ENCODE results near the gene ACOT13. TPM values are rescaled to one million over a fixed set of nuclear protein-coding genes. Genes with fewer than 3 reads are reported as not detected.

The ACOT13 gene
- total RNA-seq, 1 donor from 2014 or later = 3.1 TPM

DNA sequence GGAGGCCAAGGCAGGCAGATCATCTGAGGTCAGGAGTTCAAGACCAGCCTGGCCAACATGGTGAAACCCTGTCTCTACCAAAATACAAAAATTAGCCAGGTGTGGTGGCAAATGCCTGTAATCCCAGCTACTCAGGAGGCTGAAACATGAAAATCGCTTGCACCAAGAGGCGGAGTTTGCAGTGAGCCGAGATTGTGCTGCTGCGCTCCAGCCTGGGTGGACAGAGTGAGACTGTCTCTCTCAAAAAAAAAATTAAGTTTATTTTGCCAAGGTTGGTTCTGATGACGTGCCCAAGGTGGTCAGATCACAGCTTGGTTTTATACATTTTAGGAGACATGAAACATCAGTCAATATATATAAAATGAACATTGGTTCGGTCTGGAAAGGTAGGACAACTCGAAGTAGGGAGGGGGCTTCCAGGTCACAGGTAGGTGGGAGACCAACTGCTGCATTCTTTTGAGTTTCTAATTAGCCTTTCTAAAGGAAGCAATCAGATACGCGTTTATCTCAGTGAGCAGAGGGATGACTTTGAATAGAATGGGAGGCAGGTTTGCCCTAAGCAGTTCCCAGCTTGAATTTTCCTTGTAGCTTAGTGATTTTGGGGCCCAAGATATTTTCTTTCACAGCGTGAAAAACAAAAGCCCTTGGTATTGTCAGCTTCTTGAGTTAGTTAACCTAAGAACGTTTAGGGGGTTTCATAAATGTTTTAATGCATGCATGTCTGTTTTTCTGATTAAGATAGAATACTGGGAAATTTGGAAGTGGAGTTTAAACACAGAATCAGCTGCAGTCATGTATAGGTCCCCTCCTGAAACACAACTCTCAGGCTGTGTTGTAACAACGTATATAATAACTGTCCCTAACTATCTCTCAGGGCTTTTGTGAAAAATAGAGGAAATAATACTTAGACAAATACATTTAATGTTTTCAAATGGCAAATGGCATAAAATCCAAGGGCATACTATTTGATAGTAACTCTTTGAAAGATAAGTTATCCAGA is 16.7 kb downstream of the ACOT13 start:
- H3K4me3 ChIP-seq = no peak overlapping the region
- intact Hi-C loops (cut with DNase I) = no loop called here
- TF ChIP-seq, protein P1, sequence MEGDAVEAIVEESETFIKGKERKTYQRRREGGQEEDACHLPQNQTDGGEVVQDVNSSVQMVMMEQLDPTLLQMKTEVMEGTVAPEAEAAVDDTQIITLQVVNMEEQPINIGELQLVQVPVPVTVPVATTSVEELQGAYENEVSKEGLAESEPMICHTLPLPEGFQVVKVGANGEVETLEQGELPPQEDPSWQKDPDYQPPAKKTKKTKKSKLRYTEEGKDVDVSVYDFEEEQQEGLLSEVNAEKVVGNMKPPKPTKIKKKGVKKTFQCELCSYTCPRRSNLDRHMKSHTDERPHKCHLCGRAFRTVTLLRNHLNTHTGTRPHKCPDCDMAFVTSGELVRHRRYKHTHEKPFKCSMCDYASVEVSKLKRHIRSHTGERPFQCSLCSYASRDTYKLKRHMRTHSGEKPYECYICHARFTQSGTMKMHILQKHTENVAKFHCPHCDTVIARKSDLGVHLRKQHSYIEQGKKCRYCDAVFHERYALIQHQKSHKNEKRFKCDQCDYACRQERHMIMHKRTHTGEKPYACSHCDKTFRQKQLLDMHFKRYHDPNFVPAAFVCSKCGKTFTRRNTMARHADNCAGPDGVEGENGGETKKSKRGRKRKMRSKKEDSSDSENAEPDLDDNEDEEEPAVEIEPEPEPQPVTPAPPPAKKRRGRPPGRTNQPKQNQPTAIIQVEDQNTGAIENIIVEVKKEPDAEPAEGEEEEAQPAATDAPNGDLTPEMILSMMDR (IDR thresholded peaks at IDR 0.05) = no peak
- H3K9me3 ChIP-seq = no peaks in the 10 kb centered on the region
- H3K27ac ChIP-seq = no peak overlapping the region
- DNase-seq (ENCODE audit: low spot score in 2 of 2) = no peak
- no peaks in the 10 kb centered on the region for H3K27me3 ChIP-seq
- H3K36me3 ChIP-seq = no peaks in the 10 kb centered on the region
- H3K4me1 ChIP-seq = no peaks in the 10 kb centered on the region

DNA sequence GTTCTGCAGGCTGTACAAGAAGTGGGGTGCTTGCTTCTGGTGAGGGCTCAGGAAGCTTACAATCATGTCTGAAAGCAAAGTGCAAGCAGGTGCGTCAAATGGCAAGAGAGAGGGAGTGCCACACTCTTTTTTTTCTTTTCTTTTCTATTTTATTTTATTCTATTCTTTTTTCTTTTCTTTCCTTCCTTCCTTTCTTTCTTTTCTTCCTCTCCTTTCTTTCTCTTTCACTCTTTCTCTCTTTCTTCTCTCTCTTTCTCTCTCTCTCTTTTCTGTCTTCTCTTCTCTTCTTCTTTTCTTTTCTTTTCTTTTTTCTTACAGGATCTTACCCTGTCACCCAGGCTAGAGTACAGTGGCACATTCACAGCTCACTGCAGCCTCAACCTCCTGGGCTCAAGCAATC is 19.5 kb downstream of the ACOT13 start:
- DNase-seq (ENCODE audit: low spot score in 2 of 2) = no peak
- Histone ChIP-seq H3K9me3 (no peaks in the 10 kb centered on the region), H3K27ac (no peak overlapping the region), H3K36me3 (no peaks in the 10 kb centered on the region), H3K4me3 (no peak overlapping the region), H3K27me3 (no peaks in the 10 kb centered on the region), H3K4me1 (no peaks in the 10 kb centered on the region)
- intact Hi-C loops (cut with DNase I) = no loop called here
- TF ChIP-seq, protein P1 (IDR thresholded peaks at IDR 0.05) = no peak

DNA sequence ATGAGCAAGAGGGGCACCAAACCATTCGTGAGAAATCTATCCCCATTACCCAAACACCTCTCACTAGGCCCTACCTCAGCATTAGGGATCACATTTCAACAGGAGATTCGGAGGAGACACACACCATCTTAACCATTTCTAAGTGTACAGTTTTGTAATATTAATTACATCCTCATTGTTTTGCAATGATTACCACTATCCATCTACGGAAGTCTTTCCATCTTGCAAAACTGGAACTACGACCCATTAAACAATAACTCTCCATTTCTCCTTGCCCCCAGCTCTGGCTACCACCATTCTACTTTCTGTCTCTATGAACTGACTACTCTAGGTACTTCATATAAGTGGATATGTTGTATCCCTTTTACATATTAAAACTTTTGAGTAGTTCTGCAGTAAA is 20.1 kb downstream of the ACOT13 start:
- Histone ChIP-seq H3K9me3 (no peaks in the 10 kb centered on the region), H3K27ac (no peak overlapping the region), H3K4me1 (no peaks in the 10 kb centered on the region), H3K27me3 (no peaks in the 10 kb centered on the region), H3K4me3 (no peak overlapping the region), H3K36me3 (no peaks in the 10 kb centered on the region)
- TF ChIP-seq, protein P1 (IDR thresholded peaks at IDR 0.05) = no peak
- intact Hi-C loops (cut with DNase I) = no loop called here
- DNase-seq (ENCODE audit: low spot score in 2 of 2) = no peak

DNA sequence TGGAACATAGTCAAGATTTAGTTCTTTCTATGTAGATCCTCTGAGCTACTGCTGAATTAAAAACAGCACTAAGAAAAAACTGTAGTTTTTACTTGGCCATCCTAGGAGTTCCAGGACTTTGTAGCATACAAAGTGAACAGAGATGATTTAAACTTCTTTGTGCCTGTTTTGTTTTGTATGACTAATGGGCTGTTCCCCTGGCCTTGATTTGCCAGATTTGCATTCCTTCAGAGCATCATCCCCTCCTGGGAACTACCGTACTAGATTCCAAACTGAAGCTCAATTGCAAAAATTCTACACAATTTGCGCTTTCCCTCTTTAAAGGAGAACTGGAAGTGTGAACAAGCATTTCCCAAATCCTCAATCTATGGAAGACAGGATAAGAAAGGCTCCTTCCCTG is 23.1 kb downstream of the ACOT13 start:
- intact Hi-C loops (cut with DNase I) = no loop called here
- no peaks in the 10 kb centered on the region for H3K27me3 ChIP-seq
- no peak for DNase-seq (ENCODE audit: low spot score in 2 of 2)
- TF ChIP-seq, protein P1 (IDR thresholded peaks at IDR 0.05) = no peak
- no peaks in the 10 kb centered on the region for H3K9me3 ChIP-seq
- no peak overlapping the region for H3K27ac ChIP-seq
- H3K36me3 ChIP-seq = no peaks in the 10 kb centered on the region
- H3K4me3 ChIP-seq = no peak overlapping the region
- no peaks in the 10 kb centered on the region for H3K4me1 ChIP-seq

DNA sequence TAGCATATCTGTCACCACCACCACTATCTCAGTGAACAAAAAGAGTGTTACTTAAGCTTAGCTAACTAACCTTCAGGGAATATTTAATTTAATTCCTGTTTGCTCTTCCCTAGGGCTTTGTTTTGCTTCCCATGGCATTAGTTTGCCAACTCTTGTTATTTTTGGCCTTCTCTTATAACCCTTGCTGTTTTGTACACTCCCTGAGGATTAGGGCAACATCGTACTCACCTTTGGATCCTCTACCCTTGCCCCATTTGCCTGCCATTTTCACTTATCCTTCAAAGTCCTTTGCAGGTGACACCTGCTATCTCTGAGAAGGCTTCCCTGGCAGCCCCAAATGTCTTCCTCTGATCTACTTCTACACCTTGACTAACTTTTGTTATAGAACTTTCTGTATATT is 23.7 kb downstream of the ACOT13 start:
- Histone ChIP-seq H3K9me3 (no peaks in the 10 kb centered on the region), H3K27ac (no peak overlapping the region), H3K27me3 (no peaks in the 10 kb centered on the region), H3K4me1 (no peaks in the 10 kb centered on the region), H3K4me3 (no peak overlapping the region), H3K36me3 (no peaks in the 10 kb centered on the region)
- TF ChIP-seq, protein P1 (IDR thresholded peaks at IDR 0.05) = no peak
- intact Hi-C loops (cut with DNase I) = no loop called here
- DNase-seq (ENCODE audit: low spot score in 2 of 2) = no peak
